HAP-1 (cell line): ENCODE measurements around the gene CLEC2D.
"Not testable (repeated sequence)": the region's sequence is repeated elsewhere in the genome, so short reads cannot be mapped to it uniquely, and the experiment has no call there.

Experiments
- DNase-seq, 2 experiments: peaks; one replicate each; pipeline ENCODE4 v3.0.0-alpha.2; 2016 to 2020; ENCODE audit warnings: low spot score in 2 of 2
- H3K27me3 ChIP-seq: fragments of 250-450 bp; sonication (Bioruptor Pico); 2 replicates; pipeline ENCODE4 v1.5.1; 2020; ENCODE audit warnings: low read depth, mild to moderate bottlenecking, moderate library complexity
- H3K36me3 ChIP-seq: fragments of 250-450 bp; sonication (Bioruptor Pico); replicated peaks from 2 replicates; pipeline ENCODE4 v1.5.1; 2020; ENCODE audit warnings: mild to moderate bottlenecking
- H3K4me1 ChIP-seq: fragments of 250-450 bp; sonication (Bioruptor Pico); 2 replicates; pipeline ENCODE4 v1.5.1; 2020; ENCODE audit warnings: mild to moderate bottlenecking
- H3K4me3 ChIP-seq: fragments of 250-450 bp; sonication (Bioruptor Pico); 2 replicates; pipeline ENCODE4 v1.5.1; 2020; ENCODE audit warnings: mild to moderate bottlenecking, moderate library complexity
- H3K9me3 ChIP-seq: fragments of 250-450 bp; sonication (Bioruptor Pico); 2 replicates; pipeline ENCODE4 v1.5.1; 2020; ENCODE audit warnings: mild to moderate bottlenecking, moderate library complexity
- in situ Hi-C: fragments of 300-500 bp; cut with MboI; formaldehyde crosslinking; loops from 3 replicates; pipeline ENCODE4 v1.14.3; 2020; ENCODE audit warnings: low sequenced_read_pairs, inconsistent platforms, mixed read lengths

CLEC2D gene

GRCh38 chr12:9713032-9713558 is 43.6 kb downstream of the CLEC2D start:
- H3K27me3 ChIP-seq, H3K9me3 ChIP-seq, H3K36me3 ChIP-seq, H3K4me3 ChIP-seq, H3K4me1 ChIP-seq, in situ Hi-C loops, DNase-seq: not testable (repeated sequence)

GRCh38 chr12:9717070-9717925 is 47.8 kb downstream of the CLEC2D start:
- Histone ChIP-seq H3K4me3 (no peak overlapping the region), H3K9me3 (no peaks in the 10 kb centered on the region), H3K36me3 (no peaks in the 10 kb centered on the region), H3K27me3 (no peaks in the 10 kb centered on the region), H3K4me1 (no peaks in the 10 kb centered on the region)
- DNase-seq = no peak
- in situ Hi-C loops = no loop called here

GRCh38 chr12:9718968-9719367 is 49.5 kb downstream of the CLEC2D start:
- H3K9me3 ChIP-seq = no peaks in the 10 kb centered on the region
- H3K4me1 ChIP-seq = no peaks in the 10 kb centered on the region
- in situ Hi-C loops = no loop called here
- no peaks in the 10 kb centered on the region for H3K27me3 ChIP-seq
- no peaks in the 10 kb centered on the region for H3K36me3 ChIP-seq
- DNase-seq = no peak
- H3K4me3 ChIP-seq = no peak overlapping the region

- Histone ChIP-seq H3K27me3 (no peaks in the 10 kb centered on the region), H3K4me3 (no peak overlapping the region), H3K4me1 (no peaks in the 10 kb centered on the region), H3K9me3 (no peaks in the 10 kb centered on the region), H3K36me3 (no peaks in the 10 kb centered on the region)
- in situ Hi-C loops = no loop called here
- no peak for DNase-seq
These were observed 50.3 kb downstream of the CLEC2D start for GRCh38 chr12:9719790-9720189.

- Histone ChIP-seq H3K36me3 (no peaks in the 10 kb centered on the region), H3K4me1 (no peaks in the 10 kb centered on the region), H3K27me3 (no peaks in the 10 kb centered on the region), H3K9me3 (no peaks in the 10 kb centered on the region), H3K4me3 (no peak overlapping the region)
- in situ Hi-C loops = no loop called here
- DNase-seq = no peak
These were observed 52.0 kb downstream of the CLEC2D start for GRCh38 chr12:9721394-9722092.

- H3K27me3 ChIP-seq = no peaks in the 10 kb centered on the region
- H3K36me3 ChIP-seq = no peaks in the 10 kb centered on the region
- in situ Hi-C loops = no loop called here
- no peaks in the 10 kb centered on the region for H3K4me1 ChIP-seq
- no peaks in the 10 kb centered on the region for H3K9me3 ChIP-seq
- no peak for DNase-seq
- H3K4me3 ChIP-seq = no peak overlapping the region
These were observed 54.5 kb downstream of the CLEC2D start for GRCh38 chr12:9724023-9724422.

- in situ Hi-C loops = loop anchor here (25.0 kb wide), 1 partner anchor 837 kb away; no protein-coding TSS in a partner anchor
- no peak for DNase-seq
- Histone ChIP-seq H3K9me3 (no peaks in the 10 kb centered on the region), H3K27me3 (no peaks in the 10 kb centered on the region), H3K4me3 (no peak overlapping the region), H3K36me3 (no peaks in the 10 kb centered on the region), H3K4me1 (no peaks in the 10 kb centered on the region)
These were observed 55.8 kb downstream of the CLEC2D start for GRCh38 chr12:9725213-9725870.

GRCh38 chr12:9727813-9728212 is 58.3 kb downstream of the CLEC2D start:
- no peak for DNase-seq
- no peak overlapping the region for H3K4me3 ChIP-seq
- no peaks in the 10 kb centered on the region for H3K36me3 ChIP-seq
- no peaks in the 10 kb centered on the region for H3K27me3 ChIP-seq
- in situ Hi-C loops = loop anchor here (25.0 kb wide), 1 partner anchor 834 kb away; no protein-coding TSS in a partner anchor
- H3K4me1 ChIP-seq = no peaks in the 10 kb centered on the region
- no peaks in the 10 kb centered on the region for H3K9me3 ChIP-seq

- Histone ChIP-seq H3K4me1 (no peaks in the 10 kb centered on the region), H3K9me3 (no peaks in the 10 kb centered on the region), H3K27me3 (no peaks in the 10 kb centered on the region), H3K36me3 (no peaks in the 10 kb centered on the region), H3K4me3 (no peak overlapping the region)
- no peak for DNase-seq
- in situ Hi-C loops = loop anchor here (25.0 kb wide), 1 partner anchor 833 kb away; no protein-coding TSS in a partner anchor
These were observed 59.6 kb downstream of the CLEC2D start for GRCh38 chr12:9729082-9729481.

GRCh38 chr12:9730011-9730410 is 60.5 kb downstream of the CLEC2D start:
- no peaks in the 10 kb centered on the region for H3K27me3 ChIP-seq
- H3K4me1 ChIP-seq = no peaks in the 10 kb centered on the region
- H3K9me3 ChIP-seq = no peaks in the 10 kb centered on the region
- in situ Hi-C loops = loop anchor here (25.0 kb wide), 1 partner anchor 832 kb away; no protein-coding TSS in a partner anchor
- H3K36me3 ChIP-seq = no peaks in the 10 kb centered on the region
- no peak overlapping the region for H3K4me3 ChIP-seq
- DNase-seq = no peak

- Histone ChIP-seq H3K4me3 (no peak overlapping the region), H3K9me3 (no peaks in the 10 kb centered on the region), H3K4me1 (no peaks in the 10 kb centered on the region), H3K27me3 (no peaks in the 10 kb centered on the region), H3K36me3 (no peaks in the 10 kb centered on the region)
- in situ Hi-C loops = loop anchor here (25.0 kb wide), 1 partner anchor 832 kb away; no protein-coding TSS in a partner anchor
- DNase-seq = no peak
These were observed 61.1 kb downstream of the CLEC2D start for GRCh38 chr12:9730591-9730990.

- H3K36me3 ChIP-seq = no peaks in the 10 kb centered on the region
- H3K4me3 ChIP-seq = no peak overlapping the region
- H3K4me1 ChIP-seq = no peaks in the 10 kb centered on the region
- in situ Hi-C loops = loop anchor here (25.0 kb wide), 1 partner anchor 831 kb away; no protein-coding TSS in a partner anchor
- no peak for DNase-seq
- no peaks in the 10 kb centered on the region for H3K27me3 ChIP-seq
- H3K9me3 ChIP-seq = no peaks in the 10 kb centered on the region
These were observed 61.9 kb downstream of the CLEC2D start for GRCh38 chr12:9731393-9731792.

- Histone ChIP-seq H3K4me1 (no peaks in the 10 kb centered on the region), H3K4me3 (no peak overlapping the region), H3K36me3 (no peaks in the 10 kb centered on the region), H3K27me3 (no peaks in the 10 kb centered on the region), H3K9me3 (no peaks in the 10 kb centered on the region)
- in situ Hi-C loops = loop anchor here (25.0 kb wide), 1 partner anchor 831 kb away; no protein-coding TSS in a partner anchor
- no peak for DNase-seq
These were observed 62.3 kb downstream of the CLEC2D start for GRCh38 chr12:9731797-9732196.
